ENCODE data around the gene HNRNPU.

HNRNPU gene

DNA sequence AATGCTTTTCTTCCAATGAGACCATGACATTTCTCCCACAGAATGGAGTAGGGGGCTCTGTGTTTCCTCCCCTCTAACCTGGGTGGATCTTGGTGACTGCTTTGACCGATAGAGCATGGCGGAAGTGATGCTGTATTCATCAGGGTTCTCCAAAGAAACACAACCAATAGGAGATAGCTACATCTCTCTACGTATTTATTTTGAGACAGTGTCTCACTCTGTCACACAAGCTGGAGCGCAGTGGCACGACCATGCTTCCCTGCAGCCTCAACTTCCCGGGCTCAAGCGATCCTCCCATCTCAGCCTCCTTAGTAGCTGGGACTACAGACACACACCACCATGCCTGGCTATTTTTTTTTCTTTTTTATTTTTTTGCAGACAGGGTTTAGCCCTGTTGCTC lies 29.5 kb upstream of the HNRNPU start:
- H3K9me3 ChIP-seq (replicated peaks; ENCODE audit: insufficient read depth, low read length): no peaks in the 10 kb centered on the region
- no peaks in the 10 kb centered on the region for H3K9me2 ChIP-seq (replicated peaks; ENCODE audit: insufficient read depth, low read length)
- H3K27me3 ChIP-seq (replicated peaks; ENCODE audit: insufficient read depth, low read length): no peaks in the 10 kb centered on the region
- H3K79me2 ChIP-seq (ENCODE audit: low read length): no peaks in the 10 kb centered on the region
- DNase-seq: no peak
- no peak overlapping the region for H2AFZ ChIP-seq (ENCODE audit: low read length)
- no peaks in the 10 kb centered on the region for H4K20me1 ChIP-seq (ENCODE audit: insufficient read depth, low read length)
- H3K27ac ChIP-seq (ENCODE audit: low read length): no peak overlapping the region
- no peak overlapping the region for H3K4me2 ChIP-seq (ENCODE audit: low read depth, low read length)
- H3K36me3 ChIP-seq (replicated peaks; ENCODE audit: insufficient read depth, low read length): no peaks in the 10 kb centered on the region
- H3F3A ChIP-seq (ENCODE audit: insufficient read depth, low read length): no peaks in the 10 kb centered on the region
- TF ChIP-seq, protein P1, sequence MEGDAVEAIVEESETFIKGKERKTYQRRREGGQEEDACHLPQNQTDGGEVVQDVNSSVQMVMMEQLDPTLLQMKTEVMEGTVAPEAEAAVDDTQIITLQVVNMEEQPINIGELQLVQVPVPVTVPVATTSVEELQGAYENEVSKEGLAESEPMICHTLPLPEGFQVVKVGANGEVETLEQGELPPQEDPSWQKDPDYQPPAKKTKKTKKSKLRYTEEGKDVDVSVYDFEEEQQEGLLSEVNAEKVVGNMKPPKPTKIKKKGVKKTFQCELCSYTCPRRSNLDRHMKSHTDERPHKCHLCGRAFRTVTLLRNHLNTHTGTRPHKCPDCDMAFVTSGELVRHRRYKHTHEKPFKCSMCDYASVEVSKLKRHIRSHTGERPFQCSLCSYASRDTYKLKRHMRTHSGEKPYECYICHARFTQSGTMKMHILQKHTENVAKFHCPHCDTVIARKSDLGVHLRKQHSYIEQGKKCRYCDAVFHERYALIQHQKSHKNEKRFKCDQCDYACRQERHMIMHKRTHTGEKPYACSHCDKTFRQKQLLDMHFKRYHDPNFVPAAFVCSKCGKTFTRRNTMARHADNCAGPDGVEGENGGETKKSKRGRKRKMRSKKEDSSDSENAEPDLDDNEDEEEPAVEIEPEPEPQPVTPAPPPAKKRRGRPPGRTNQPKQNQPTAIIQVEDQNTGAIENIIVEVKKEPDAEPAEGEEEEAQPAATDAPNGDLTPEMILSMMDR (IDR thresholded peaks at IDR 0.05; ENCODE audit: low read length): no peak
- TF ChIP-seq EZH2 (optimal IDR thresholded peaks at IDR 0.05; ENCODE audit: low read depth, low read length) (no peak), EZH2phosphoT487 (IDR thresholded peaks at IDR 0.05; ENCODE audit: low read length) (no peak)
- H3K4me3 ChIP-seq (ENCODE audit: low read length): no peak overlapping the region
- H3K9ac ChIP-seq (ENCODE audit: low read length): no peak overlapping the region
- H3K4me1 ChIP-seq (ENCODE audit: low read length): no peaks in the 10 kb centered on the region

DNA sequence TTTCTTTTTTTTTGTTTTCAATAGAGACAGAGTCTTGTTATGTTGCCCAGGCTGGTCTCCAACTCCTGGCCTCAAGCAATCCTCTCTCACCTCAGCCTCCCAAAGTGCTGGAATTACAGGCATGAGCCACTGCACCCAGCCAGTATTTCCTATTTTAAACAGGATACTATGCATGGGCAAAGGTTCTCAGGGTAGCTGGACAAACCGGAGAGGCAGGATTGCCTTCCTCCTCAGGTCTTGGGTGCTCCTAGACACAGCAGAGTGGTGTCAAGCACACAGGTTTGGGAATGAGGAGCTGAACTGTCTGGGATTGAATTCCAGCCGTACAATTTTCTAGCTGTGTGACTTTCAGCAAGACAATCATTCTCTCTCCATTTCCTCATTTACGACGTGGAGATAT lies 22.9 kb upstream of the HNRNPU start:
- no peak overlapping the region for H3K9ac ChIP-seq (ENCODE audit: low read length)
- no peak overlapping the region for H3K4me2 ChIP-seq (ENCODE audit: low read depth, low read length)
- no peaks in the 10 kb centered on the region for H3K9me2 ChIP-seq (replicated peaks; ENCODE audit: insufficient read depth, low read length)
- H2AFZ ChIP-seq (ENCODE audit: low read length): no peak overlapping the region
- TF ChIP-seq EZH2phosphoT487 (IDR thresholded peaks at IDR 0.05; ENCODE audit: low read length) (no peak), EZH2 (optimal IDR thresholded peaks at IDR 0.05; ENCODE audit: low read depth, low read length) (no peak)
- TF ChIP-seq, protein P1 (IDR thresholded peaks at IDR 0.05; ENCODE audit: low read length): no peak
- DNase-seq: no peak
- no peaks in the 10 kb centered on the region for H3F3A ChIP-seq (ENCODE audit: insufficient read depth, low read length)
- H3K79me2 ChIP-seq (ENCODE audit: low read length): no peaks in the 10 kb centered on the region
- no peaks in the 10 kb centered on the region for H3K4me1 ChIP-seq (ENCODE audit: low read length)
- H3K9me3 ChIP-seq (replicated peaks; ENCODE audit: insufficient read depth, low read length): no peaks in the 10 kb centered on the region
- no peaks in the 10 kb centered on the region for H3K27me3 ChIP-seq (replicated peaks; ENCODE audit: insufficient read depth, low read length)
- no peaks in the 10 kb centered on the region for H3K36me3 ChIP-seq (replicated peaks; ENCODE audit: insufficient read depth, low read length)
- no peaks in the 10 kb centered on the region for H4K20me1 ChIP-seq (ENCODE audit: insufficient read depth, low read length)
- H3K27ac ChIP-seq (ENCODE audit: low read length): no peak overlapping the region
- no peak overlapping the region for H3K4me3 ChIP-seq (ENCODE audit: low read length)

DNA sequence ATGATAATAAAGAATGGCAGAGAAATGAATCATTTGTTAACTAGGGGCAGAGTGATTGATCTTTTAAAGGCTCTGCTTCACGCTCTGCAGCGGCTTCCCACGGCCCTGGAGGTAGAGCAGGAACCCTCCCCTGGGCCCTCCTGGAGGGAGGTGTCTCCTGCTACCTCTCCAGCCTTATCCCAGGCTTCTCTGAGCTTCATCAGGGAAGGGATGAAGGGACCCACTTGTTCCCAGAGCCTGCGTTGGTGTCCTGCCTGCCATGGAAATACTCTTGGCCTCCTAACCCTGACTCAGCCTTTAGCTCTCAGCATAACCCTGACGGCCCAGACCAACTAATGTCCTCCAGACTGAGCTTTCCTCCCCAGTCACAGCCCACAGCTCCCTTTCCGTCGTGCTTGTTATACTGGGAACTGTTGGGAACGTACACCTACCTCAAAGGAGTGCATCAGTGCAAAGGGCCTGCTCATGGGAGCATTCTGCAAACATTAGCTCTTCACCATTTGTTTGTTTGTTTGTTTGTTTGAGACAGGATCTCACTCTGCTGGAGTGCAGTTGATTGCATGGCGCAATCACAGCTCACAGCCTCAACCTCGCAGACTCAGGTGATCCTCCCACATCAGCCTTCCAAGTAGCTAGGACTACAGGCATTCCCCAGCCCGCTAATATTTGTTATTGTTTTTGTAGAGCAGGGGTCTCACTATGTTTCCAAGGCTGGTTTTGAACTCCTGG lies 17.4 kb upstream of the HNRNPU start:
- TF ChIP-seq EZH2 (optimal IDR thresholded peaks at IDR 0.05; ENCODE audit: low read depth, low read length) (no peak), EZH2phosphoT487 (IDR thresholded peaks at IDR 0.05; ENCODE audit: low read length) (no peak)
- TF ChIP-seq, protein P1 (IDR thresholded peaks at IDR 0.05; ENCODE audit: low read length): no peak
- Histone ChIP-seq H4K20me1 (ENCODE audit: insufficient read depth, low read length) (no peaks in the 10 kb centered on the region), H2AFZ (ENCODE audit: low read length) (no peak overlapping the region), H3K36me3 (replicated peaks; ENCODE audit: insufficient read depth, low read length) (no peaks in the 10 kb centered on the region), H3K9me3 (replicated peaks; ENCODE audit: insufficient read depth, low read length) (no peaks in the 10 kb centered on the region), H3F3A (ENCODE audit: insufficient read depth, low read length) (no peaks in the 10 kb centered on the region), H3K79me2 (ENCODE audit: low read length) (no peaks in the 10 kb centered on the region), H3K9ac (ENCODE audit: low read length) (no peak overlapping the region), H3K4me2 (ENCODE audit: low read depth, low read length) (no peak overlapping the region), H3K27me3 (replicated peaks; ENCODE audit: insufficient read depth, low read length) (no peaks in the 10 kb centered on the region), H3K27ac (ENCODE audit: low read length) (no peak overlapping the region), H3K9me2 (replicated peaks; ENCODE audit: insufficient read depth, low read length) (no peaks in the 10 kb centered on the region), H3K4me1 (ENCODE audit: low read length) (no peaks in the 10 kb centered on the region), H3K4me3 (ENCODE audit: low read length) (no peak overlapping the region)
- no peak for DNase-seq

Measured in MM.1S (cell line).